T-helper 1 cell (primary cell): ENCODE data around the gene IL26.
"Not testable (repeated sequence)": the region's sequence is repeated elsewhere in the genome, so short reads cannot be mapped to it uniquely, and the experiment has no call there.

ENCODE experiments used
- DNase-seq, 5 donors: peaks; one replicate each; pipeline ENCODE4 v3.0.0-alpha.2; 2012 to 2020

Gene IL26

GRCh38 chr12:68198507-68199086, 27.0 kb downstream of the IL26 start:
- DNase-seq: peak in 1 of 5 donors; percentile 54

- peak in 1 of 5 donors; percentile 33 for DNase-seq
Observed at GRCh38 chr12:68190301-68190700, 35.3 kb downstream of the IL26 start.

GRCh38 chr12:68189821-68190242, 35.8 kb downstream of the IL26 start:
- DNase-seq: peak in 1 of 5 donors; percentile 84

GRCh38 chr12:68185598-68185997, 40.0 kb downstream of the IL26 start:
- no peak for DNase-seq

- DNase-seq: peak in 3 of 5 donors; percentile 13 to 89 (median 16)
Observed at GRCh38 chr12:68180792-68181744, 44.5 kb downstream of the IL26 start.

- no peak for DNase-seq
Observed at GRCh38 chr12:68178774-68179439, 46.7 kb downstream of the IL26 start.

GRCh38 chr12:68178184-68178583, 47.4 kb downstream of the IL26 start:
- DNase-seq: no peak

- DNase-seq: no peak
Observed at GRCh38 chr12:68177562-68177961, 48.0 kb downstream of the IL26 start.

- DNase-seq: no peak
Observed at GRCh38 chr12:68176257-68176656, 49.4 kb downstream of the IL26 start.

GRCh38 chr12:68175557-68176061, 50.0 kb downstream of the IL26 start:
- peak; percentile 33 to 88 (median 58) for DNase-seq

- DNase-seq: not testable (repeated sequence)
Observed at GRCh38 chr12:68174761-68175160, 50.8 kb downstream of the IL26 start.

- no peak for DNase-seq
Observed at GRCh38 chr12:68173792-68174191, 51.8 kb downstream of the IL26 start.

GRCh38 chr12:68170726-68171125, 54.9 kb downstream of the IL26 start:
- DNase-seq: no peak

- no peak for DNase-seq
Observed at GRCh38 chr12:68169213-68169889, 56.3 kb downstream of the IL26 start.

- DNase-seq: no peak
Observed at GRCh38 chr12:68166317-68166831, 59.2 kb downstream of the IL26 start.

- peak in 1 of 5 donors; percentile 58 for DNase-seq
Observed at GRCh38 chr12:68163560-68164081, 62.0 kb downstream of the IL26 start.

- no peak for DNase-seq
Observed at GRCh38 chr12:68162374-68162773, 63.2 kb downstream of the IL26 start.

- peak in 4 of 5 donors; percentile 8 to 85 (median 20) for DNase-seq
Observed at GRCh38 chr12:68159681-68160304, 65.8 kb downstream of the IL26 start, which contains the start of gene IFNG. Gene IFNG, minus strand, starts transcription at chr12:68159740. Its CDS starts 125 bp downstream, at chr12:68159615.

- peak in 1 of 5 donors; percentile 79 for DNase-seq
Observed at GRCh38 chr12:68158432-68158831, 67.2 kb downstream of the IL26 start.

GRCh38 chr12:68157380-68157779, 68.2 kb downstream of the IL26 start:
- peak in 1 of 5 donors; percentile 56 for DNase-seq

GRCh38 chr12:68156636-68157035, 69.0 kb downstream of the IL26 start:
- DNase-seq: no peak
